ENCODE measurements around the gene LHX3.
A peak's percentile ranks its signal among the peaks of the same experiment; 100 is the strongest.

LHX3 gene

DNA sequence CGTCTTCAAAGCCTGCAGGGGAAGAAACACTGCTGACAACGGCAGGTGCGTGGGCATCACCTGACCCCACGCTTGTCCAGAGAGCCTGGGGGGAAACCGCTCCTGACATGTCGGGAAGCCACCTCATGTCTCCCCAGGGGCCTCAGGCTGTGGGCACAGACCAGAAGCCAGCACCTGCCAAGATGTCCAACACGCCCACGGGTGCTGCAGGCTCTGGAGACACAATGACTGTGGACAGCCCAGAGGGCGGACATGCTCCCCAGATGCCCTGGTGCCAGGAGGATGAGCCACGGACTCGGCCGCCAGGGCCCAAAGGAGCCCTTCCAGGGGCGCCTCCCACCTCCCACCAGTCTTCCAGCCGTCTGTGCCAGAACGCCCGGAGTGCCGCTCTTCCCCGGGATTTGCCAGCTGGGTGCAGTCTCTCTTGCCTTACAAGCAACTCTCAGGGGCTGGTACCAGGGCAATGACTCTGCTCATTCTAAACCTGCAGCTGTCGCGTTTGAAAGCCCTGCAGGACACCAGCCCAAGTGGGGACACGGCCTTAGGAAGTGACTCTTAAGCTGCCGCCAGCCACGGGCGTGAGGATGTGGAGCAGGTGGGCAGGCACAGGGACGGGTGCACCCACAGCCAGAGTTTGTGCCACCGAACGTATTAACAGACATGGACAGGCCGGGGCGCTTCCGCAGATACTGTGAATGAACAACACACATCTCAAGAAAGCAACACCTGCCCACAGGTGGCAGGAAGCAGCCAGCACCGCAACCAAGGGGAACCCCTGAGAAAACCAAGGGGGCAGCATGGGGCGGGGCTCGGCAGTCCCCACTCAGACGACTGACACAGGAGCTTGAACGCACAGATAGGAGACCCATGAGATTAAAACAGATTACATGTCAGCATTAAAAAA lies 6.8 kb upstream of the LHX3 start:
- ChIA-PET CTCF (interaction anchor here (0.6 to 1.0 kb wide), 4 partner anchors 14 to 90 kb away, joined by 3 read pairs; no protein-coding TSS in a partner anchor), POLR2A (no interaction called here)

DNA sequence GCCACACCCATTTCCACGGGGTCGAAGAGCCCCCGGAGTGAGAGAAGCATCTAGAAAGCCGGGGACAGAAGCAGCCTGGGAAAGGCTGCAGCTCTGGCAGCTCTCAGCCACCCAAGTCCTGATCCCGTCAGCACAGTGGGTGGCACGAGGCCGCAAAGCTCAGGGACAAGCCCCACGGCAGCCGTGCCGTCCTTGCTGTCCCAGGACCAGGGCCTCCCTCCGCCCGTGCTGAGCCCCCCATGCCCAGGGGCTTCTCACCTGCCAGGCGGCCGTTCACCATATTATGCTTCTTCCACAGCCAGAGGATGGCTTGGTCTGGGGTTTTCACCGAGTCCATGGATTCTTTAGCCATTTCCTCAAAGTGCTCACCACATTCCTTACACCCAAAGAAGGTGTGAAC lies 6.1 kb upstream of the LHX3 start:
- H3K4me1 ChIP-seq (ENCODE audit: control insufficient read depth, insufficient read depth, low read length): no peaks in the 10 kb centered on the region
- no peak for TF ChIP-seq ZNF37A (tag by site-specific recombination; IDR thresholded peaks at IDR 0.05)
- no peak for TF ChIP-seq ZNF501 (tag by site-specific recombination; IDR thresholded peaks at IDR 0.05)
- TF ChIP-seq ZNF221 (tag by site-specific recombination; IDR thresholded peaks at IDR 0.05; ENCODE audit: borderline replicate concordance): no peak
- TF ChIP-seq, protein P1, sequence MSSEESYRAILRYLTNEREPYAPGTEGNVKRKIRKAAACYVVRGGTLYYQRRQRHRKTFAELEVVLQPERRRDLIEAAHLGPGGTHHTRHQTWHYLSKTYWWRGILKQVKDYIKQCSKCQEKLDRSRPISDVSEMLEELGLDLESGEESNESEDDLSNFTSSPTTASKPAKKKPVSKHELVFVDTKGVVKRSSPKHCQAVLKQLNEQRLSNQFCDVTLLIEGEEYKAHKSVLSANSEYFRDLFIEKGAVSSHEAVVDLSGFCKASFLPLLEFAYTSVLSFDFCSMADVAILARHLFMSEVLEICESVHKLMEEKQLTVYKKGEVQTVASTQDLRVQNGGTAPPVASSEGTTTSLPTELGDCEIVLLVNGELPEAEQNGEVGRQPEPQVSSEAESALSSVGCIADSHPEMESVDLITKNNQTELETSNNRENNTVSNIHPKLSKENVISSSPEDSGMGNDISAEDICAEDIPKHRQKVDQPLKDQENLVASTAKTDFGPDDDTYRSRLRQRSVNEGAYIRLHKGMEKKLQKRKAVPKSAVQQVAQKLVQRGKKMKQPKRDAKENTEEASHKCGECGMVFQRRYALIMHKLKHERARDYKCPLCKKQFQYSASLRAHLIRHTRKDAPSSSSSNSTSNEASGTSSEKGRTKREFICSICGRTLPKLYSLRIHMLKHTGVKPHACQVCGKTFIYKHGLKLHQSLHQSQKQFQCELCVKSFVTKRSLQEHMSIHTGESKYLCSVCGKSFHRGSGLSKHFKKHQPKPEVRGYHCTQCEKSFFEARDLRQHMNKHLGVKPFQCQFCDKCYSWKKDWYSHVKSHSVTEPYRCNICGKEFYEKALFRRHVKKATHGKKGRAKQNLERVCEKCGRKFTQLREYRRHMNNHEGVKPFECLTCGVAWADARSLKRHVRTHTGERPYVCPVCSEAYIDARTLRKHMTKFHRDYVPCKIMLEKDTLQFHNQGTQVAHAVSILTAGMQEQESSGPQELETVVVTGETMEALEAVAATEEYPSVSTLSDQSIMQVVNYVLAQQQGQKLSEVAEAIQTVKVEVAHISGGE (tag by site-specific recombination; conservative IDR thresholded peaks at IDR 0.05; ENCODE audit: low read depth): no peak
- TF ChIP-seq, protein P2, sequence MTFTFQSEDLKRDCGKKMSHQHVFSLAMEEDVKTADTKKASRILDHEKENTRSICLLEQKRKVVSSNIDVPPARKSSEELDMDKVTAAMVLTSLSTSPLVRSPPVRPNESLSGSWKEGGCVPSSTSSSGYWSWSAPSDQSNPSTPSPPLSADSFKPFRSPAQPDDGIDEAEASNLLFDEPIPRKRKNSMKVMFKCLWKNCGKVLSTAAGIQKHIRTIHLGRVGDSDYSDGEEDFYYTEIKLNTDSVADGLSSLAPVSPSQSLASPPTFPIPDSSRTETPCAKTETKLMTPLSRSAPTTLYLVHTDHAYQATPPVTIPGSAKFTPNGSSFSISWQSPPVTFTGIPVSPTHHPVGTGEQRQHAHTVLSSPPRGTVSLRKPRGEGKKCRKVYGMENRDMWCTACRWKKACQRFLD (tag by site-specific recombination; IDR thresholded peaks at IDR 0.05): no peak
- TF ChIP-seq ZNF169 (tag by site-specific recombination; IDR thresholded peaks at IDR 0.05): no peak
- TF ChIP-seq, protein P3, sequence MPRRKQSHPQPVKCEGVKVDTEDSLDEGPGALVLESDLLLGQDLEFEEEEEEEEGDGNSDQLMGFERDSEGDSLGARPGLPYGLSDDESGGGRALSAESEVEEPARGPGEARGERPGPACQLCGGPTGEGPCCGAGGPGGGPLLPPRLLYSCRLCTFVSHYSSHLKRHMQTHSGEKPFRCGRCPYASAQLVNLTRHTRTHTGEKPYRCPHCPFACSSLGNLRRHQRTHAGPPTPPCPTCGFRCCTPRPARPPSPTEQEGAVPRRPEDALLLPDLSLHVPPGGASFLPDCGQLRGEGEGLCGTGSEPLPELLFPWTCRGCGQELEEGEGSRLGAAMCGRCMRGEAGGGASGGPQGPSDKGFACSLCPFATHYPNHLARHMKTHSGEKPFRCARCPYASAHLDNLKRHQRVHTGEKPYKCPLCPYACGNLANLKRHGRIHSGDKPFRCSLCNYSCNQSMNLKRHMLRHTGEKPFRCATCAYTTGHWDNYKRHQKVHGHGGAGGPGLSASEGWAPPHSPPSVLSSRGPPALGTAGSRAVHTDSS (tag by site-specific recombination; IDR thresholded peaks at IDR 0.05): no peak
- TF ChIP-seq ZBTB8A (tag by site-specific recombination; IDR thresholded peaks at IDR 0.05): no peak
- no peak for TF ChIP-seq ZNF629 (tag by site-specific recombination; IDR thresholded peaks at IDR 0.05)
- no peak for TF ChIP-seq ZNF530 (tag by site-specific recombination; IDR thresholded peaks at IDR 0.05; ENCODE audit: low read depth)
- TF ChIP-seq SP2 (tag by site-specific recombination; IDR thresholded peaks at IDR 0.05): no peak
- TF ChIP-seq, protein P4, sequence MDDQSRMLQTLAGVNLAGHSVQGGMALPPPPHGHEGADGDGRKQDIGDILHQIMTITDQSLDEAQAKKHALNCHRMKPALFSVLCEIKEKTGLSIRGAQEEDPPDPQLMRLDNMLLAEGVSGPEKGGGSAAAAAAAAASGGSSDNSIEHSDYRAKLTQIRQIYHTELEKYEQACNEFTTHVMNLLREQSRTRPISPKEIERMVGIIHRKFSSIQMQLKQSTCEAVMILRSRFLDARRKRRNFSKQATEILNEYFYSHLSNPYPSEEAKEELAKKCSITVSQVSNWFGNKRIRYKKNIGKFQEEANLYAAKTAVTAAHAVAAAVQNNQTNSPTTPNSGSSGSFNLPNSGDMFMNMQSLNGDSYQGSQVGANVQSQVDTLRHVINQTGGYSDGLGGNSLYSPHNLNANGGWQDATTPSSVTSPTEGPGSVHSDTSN (CRISPR knock-in tag; IDR thresholded peaks at IDR 0.05): no peak
- no peak for TF ChIP-seq ZNF335 (tag by site-specific recombination; conservative IDR thresholded peaks at IDR 0.05)
- H3K9me3 ChIP-seq (ENCODE audit: control insufficient read depth, insufficient read depth, low read depth, low read length): no peaks in the 10 kb centered on the region
- H3K36me3 ChIP-seq (ENCODE audit: control insufficient read depth in 2 of 2, insufficient read depth in 1 of 2, low read length in 2 of 2): peaks cover 0 to 64% of the 10 kb centered on the region in 2 experiments; a peak in 2 of 3 replicates
- H3K4me3 ChIP-seq (ENCODE audit: low read depth, low read length): no peak overlapping the region
- ChIA-PET CTCF (interaction anchor here (0.6 to 2.7 kb wide), 4 partner anchors 8 to 73 kb away, joined by 3 to 10 read pairs (median 4); no protein-coding TSS in a partner anchor), POLR2A (no interaction called here)
- H3K27ac ChIP-seq (ENCODE audit: extremely low read depth, low read depth, low read length): no peak overlapping the region

More for the DNA sequence above, 6.8 kb upstream of the LHX3 start:
- Histone ChIP-seq H3K9me3 (ENCODE audit: control insufficient read depth, insufficient read depth, low read depth, low read length) (no peaks in the 10 kb centered on the region), H3K4me3 (ENCODE audit: low read depth, low read length) (no peak overlapping the region), H3K27ac (ENCODE audit: extremely low read depth, low read depth, low read length) (no peak overlapping the region), H3K36me3 (ENCODE audit: control insufficient read depth in 2 of 2, insufficient read depth in 1 of 2, low read length in 2 of 2) (peaks cover 0 to 70% of the 10 kb centered on the region in 2 experiments; a peak in 2 of 3 replicates), H3K4me1 (ENCODE audit: control insufficient read depth, insufficient read depth, low read length) (no peaks in the 10 kb centered on the region)
- no peak for TF ChIP-seq ZNF175 (tag by site-specific recombination; IDR thresholded peaks at IDR 0.05)
- TF ChIP-seq, protein P5, sequence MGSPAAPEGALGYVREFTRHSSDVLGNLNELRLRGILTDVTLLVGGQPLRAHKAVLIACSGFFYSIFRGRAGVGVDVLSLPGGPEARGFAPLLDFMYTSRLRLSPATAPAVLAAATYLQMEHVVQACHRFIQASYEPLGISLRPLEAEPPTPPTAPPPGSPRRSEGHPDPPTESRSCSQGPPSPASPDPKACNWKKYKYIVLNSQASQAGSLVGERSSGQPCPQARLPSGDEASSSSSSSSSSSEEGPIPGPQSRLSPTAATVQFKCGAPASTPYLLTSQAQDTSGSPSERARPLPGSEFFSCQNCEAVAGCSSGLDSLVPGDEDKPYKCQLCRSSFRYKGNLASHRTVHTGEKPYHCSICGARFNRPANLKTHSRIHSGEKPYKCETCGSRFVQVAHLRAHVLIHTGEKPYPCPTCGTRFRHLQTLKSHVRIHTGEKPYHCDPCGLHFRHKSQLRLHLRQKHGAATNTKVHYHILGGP (tag by site-specific recombination; IDR thresholded peaks at IDR 0.05): no peak
- TF ChIP-seq ZFHX2 (tag by site-specific recombination; conservative IDR thresholded peaks at IDR 0.05): peak; percentile 32; the same call in 1 of the 2 replicates
- TF ChIP-seq ZNF510 (tag by site-specific recombination; IDR thresholded peaks at IDR 0.05; ENCODE audit: insufficient replicate concordance): no peak
- TF ChIP-seq, protein P6, sequence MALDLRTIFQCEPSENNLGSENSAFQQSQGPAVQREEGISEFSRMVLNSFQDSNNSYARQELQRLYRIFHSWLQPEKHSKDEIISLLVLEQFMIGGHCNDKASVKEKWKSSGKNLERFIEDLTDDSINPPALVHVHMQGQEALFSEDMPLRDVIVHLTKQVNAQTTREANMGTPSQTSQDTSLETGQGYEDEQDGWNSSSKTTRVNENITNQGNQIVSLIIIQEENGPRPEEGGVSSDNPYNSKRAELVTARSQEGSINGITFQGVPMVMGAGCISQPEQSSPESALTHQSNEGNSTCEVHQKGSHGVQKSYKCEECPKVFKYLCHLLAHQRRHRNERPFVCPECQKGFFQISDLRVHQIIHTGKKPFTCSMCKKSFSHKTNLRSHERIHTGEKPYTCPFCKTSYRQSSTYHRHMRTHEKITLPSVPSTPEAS (tag by site-specific recombination; IDR thresholded peaks at IDR 0.05): no peak
- TF ChIP-seq, protein P7, sequence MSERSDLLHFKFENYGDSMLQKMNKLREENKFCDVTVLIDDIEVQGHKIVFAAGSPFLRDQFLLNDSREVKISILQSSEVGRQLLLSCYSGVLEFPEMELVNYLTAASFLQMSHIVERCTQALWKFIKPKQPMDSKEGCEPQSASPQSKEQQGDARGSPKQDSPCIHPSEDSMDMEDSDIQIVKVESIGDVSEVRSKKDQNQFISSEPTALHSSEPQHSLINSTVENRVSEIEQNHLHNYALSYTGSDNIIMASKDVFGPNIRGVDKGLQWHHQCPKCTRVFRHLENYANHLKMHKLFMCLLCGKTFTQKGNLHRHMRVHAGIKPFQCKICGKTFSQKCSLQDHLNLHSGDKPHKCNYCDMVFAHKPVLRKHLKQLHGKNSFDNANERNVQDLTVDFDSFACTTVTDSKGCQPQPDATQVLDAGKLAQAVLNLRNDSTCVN (tag by site-specific recombination; optimal IDR thresholded peaks at IDR 0.05): no peak
- no peak for TF ChIP-seq HOXA7 (CRISPR knock-in tag; IDR thresholded peaks at IDR 0.05; ENCODE audit: borderline replicate concordance)
- peak; percentile 70 for TF ChIP-seq ZNF600 (tag by site-specific recombination; IDR thresholded peaks at IDR 0.05)
- no peak for TF ChIP-seq ZNF677 (tag by site-specific recombination; IDR thresholded peaks at IDR 0.05)
- no peak for TF ChIP-seq SP3 (tag by site-specific recombination; IDR thresholded peaks at IDR 0.05)
- TF ChIP-seq ZNF426 (tag by site-specific recombination; IDR thresholded peaks at IDR 0.05): no peak
- TF ChIP-seq ZNF514 (tag by site-specific recombination; IDR thresholded peaks at IDR 0.05): no peak
- no peak for TF ChIP-seq ZBTB7A (tag by site-specific recombination; IDR thresholded peaks at IDR 0.05; ENCODE audit: low read depth)
